Activated T-cell treated with anti-CD3 and anti-CD28 coated beads, Interleukin-2, amount 50 U/mL, for 48 hours (primary cell): ENCODE data around the gene SPINK1.
"Not testable (repeated sequence)": the region's sequence is repeated elsewhere in the genome, so short reads cannot be mapped to it uniquely, and the experiment has no call there.

Experiments used
- DNase-seq, 2 experiments: peaks; one replicate each; pipeline ENCODE4 v3.0.0-alpha.2; 2020

The SPINK1 gene

DNA sequence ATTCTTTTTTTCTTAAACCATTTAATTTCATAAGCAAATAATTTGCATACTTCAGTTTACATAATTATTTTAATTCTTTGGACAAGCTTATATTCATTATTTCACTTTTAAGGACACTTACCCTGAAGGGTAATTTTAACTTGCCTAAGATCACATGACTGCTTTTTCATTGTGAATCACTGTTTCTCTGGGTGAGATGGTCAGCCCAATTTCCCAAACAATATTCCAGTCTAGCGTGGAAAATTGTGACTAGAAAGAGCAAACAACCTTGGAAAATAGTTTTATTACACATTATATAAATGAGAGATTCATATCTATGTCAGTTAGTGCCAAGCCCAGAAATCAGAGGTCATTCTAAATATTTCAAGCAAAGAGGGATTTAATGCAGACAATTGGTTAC, 27.5 kb downstream of the SPINK1 start:
- no peak for DNase-seq

DNA sequence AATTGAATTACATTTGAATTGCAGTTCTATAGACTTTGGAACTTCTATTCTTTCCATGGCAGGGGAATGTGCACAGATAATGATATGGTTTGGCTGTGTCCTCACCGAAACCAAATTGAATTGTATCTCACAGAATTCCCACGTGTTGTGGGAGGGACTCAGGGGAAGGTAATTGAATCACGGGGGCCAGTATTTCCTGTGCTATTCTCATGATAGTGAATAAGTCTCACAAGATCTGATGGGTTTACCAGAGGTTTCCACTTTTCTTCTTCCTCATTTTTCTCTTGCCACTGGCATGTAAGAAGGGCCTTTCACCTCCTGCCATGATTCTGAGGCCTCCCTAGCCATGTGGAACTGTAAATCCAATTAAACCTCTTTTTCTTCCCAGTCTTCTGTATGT, 28.3 kb downstream of the SPINK1 start:
- not testable (repeated sequence) for DNase-seq

DNA sequence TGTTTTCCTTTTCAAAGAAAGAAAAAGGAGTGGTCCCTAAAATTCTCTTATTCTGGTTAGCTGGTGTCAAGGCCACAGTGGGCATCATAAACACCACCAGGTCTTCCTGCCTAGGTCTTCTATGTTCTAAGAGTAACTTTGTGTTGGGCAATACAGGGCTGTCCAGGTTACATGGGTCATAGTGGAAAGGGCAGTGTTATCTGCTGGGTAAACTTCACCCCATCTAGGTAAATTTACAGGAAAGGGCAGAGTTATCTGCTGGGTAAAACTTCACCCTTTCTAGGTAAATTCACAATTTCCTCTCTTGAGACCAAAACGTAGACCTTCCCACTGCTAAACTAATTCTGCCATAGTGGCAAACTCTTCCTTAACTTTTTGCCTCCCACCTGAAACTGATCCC, 30.0 kb downstream of the SPINK1 start:
- no peak for DNase-seq

DNA sequence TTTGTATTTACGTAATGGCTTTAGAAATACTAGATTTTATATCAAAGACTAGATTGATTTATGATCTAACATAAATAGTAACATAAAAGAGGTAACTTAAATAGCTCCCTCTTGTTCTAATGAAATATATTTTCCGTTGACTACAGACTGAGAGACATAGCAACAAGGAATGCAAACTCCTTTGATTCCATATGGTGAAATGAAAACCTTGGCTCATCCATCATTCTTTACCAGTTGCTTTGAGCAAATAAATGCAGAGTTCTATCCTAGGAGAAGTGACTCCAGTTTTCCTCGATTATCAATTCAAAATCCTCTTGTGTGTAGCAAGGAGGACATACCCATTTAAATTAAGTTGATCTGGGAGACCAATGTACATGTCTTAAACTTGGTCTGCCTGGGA, 31.0 kb downstream of the SPINK1 start:
- no peak for DNase-seq

DNA sequence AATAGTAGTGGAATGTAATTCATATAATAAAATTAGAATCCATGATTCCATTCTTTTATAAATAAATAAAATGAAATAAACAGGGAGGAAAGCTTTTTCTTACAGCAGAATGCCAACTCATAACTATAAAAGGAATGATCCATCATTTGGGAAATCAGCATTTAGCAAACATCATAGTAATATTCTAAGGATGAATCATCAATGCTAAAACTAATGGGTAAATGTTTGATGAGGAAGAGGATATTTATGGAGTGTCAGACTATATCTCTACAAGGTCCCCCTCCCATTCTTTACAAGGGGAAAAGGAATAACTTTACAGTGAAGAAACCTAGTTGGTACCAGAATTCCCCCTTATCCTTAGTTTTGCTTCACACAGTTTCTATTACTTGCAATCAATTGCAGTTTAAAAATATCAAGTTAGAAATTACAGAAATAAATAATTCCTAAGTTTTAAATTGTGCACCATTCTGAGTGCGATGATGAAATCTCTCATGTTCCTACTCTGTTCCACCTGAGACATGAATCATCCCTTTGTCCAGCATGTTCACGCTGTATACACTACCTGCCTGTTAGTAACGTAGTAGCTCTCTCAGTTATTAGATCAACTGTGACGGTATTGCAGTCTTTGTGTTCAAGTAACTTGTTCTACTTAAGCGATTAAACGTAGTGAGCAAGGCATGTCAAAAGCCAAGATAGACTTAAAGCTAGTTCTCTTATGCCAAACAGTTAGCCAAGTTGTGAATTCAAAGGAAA, 34.7 kb downstream of the SPINK1 start:
- DNase-seq = no peak

DNA sequence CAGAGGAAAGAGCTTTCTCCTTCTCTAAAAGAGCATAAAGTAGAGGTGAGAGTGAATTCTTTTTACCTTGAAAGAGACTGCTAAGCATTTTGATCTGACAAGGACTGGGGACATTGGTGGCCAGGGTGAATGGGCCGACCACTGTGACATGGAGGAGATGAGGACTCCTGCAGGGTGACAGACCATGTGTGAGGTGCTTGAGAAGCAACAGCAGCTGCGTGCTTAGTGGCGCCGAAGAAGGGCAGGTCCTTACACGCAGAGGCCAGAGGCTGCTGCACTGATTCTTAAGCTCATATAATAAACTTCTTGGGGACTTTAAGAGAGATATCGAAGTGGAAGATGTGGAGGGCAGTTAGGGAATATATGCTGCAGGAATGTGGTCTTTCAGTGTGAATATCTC, 40.3 kb downstream of the SPINK1 start:
- no peak for DNase-seq

DNA sequence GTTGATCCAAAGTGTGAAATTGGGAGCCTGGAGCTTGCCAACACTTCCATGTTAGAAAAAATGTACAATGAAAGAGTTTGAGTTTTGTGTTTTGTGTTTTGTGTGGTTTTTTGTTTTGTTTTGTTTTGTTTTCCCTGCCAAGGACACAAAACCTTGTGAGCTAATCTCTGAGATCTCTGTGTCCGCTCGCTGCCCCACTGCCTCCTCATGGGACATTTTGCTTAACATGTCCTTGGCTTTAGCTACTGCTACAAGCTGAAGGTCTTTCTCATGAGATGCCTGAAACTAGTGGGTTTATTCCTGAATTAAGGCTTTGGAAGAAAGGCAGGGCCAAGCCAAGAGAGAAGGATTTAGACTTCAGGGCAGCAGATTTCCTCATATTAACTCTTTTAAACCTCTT, 41.7 kb downstream of the SPINK1 start:
- DNase-seq = no peak

DNA sequence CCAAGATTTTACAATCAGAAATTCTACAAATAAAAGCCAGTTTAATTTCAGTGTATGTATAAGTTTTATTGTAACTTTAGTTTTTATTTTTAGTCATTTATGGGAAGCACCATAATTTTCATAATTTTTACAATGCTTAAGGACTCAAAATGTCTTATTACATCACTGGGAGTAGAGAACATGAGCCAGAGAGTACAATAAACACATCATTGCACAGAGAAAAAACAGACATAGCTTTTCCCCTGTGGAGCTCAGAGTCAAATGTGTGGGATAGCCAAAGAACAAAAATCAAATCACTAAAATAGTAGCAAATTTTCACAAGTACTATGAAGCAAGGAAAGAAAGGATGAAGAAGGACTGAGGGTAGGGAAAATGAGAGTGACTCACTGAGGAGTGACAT, 43.4 kb downstream of the SPINK1 start:
- no peak for DNase-seq

DNA sequence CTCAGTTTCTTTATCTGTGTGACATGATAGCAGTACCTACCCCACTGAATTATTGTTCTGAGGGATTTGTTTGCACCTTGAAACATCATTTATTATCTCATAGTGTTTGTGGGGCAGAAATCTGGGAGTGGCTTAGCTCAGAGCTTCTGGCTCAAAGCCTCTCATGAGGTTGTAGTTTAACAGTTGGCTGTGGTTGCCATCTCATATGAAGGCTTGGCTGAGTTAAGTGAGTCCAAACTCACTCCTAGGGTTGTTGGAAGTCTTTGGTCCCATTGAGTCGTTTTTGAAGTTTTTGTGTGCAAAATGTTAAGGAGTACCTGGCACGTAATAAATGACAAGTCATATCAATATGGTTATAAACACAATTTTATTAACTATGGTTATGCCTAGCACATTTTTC, 45.3 kb downstream of the SPINK1 start:
- no peak for DNase-seq

DNA sequence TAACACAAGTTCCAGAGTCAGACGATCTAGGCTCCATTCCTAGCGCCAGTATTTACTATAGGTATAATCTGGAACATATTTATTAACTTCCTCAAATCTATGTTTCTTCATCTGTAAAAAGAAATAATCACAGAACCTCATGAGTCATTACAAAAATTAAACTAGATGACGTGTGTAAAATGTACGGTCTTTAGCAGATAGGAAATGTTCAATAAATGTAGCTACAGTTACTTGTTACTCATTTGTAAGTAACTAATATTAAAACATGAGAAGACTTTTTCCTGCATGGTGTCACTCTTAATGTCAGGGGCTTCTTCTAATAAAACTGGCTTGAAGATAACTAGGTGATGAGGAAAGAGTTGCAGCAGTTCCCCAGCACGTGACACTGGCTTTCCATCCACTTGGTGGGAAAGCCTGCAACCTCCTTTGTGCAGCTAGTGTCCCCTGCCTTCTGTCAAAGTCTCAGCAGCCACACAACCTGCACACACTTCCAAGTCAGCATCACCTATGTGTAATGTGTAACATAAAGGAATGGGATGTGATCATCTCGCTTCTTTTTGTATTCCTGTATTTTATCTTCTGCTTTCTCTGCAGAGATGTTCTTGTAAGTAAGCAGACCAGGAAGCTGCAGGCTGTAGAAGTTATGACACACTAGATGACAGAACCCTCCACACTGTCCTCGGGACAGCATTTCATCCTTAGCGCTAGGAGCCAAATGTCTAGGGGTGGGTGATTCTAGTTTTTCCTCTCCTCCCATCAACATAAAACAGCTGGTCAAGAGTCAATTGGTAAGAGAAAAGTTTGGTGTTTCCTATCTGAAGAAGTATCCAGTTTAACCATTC, 47.1 kb downstream of the SPINK1 start:
- DNase-seq = no peak

DNA sequence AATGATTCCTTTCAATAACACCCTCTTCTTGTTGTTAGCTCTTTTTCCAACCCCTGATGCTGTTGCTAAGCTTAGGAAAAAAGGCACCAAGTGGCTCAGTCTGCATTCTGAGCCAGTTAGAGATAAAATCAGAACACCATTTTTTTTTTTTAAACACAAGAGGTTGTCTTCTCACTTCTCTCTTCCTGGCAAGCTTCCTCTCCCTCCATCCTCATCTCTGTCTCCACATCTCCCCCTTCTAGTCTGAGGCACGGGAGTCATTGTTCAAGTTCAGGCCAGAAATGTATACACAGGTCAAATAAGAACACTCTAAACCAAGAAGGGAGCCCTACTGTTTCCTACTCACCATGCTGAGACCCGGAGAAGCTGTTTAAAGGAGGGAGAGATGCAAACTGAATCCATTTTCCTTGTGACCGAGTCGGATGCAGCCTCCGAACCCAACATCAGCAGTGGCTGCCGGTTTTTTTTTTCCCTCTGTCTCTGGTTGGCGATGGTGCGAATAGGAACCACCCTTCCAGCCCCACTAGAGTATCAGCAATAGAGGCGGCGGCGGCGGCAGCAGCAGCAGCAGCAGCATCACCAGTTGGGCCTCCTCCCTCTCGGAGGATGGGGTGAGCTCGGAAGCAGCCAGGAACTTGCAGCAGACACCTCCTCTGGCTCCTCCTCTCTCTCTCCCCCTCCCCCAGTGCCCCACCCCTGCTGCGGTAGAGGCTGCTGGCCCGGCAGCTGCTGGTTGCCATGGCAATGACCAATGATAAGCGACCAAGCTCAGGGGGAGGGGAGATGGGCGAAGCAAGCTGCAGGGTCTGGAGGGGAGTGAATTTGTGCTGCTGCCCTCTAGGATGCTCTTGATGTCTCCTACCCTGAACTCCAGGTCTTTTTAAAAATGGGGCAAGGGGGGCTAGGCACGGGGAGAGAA, 49.1 kb downstream of the SPINK1 start, which contains the start of gene JAKMIP2:
Gene JAKMIP2, minus strand, starts transcription at position 619 of the 919 bp plus-strand sequence. CDS start 110,922 bp downstream, outside the sequence.
- peak; percentile 83 to 87 for DNase-seq

DNA sequence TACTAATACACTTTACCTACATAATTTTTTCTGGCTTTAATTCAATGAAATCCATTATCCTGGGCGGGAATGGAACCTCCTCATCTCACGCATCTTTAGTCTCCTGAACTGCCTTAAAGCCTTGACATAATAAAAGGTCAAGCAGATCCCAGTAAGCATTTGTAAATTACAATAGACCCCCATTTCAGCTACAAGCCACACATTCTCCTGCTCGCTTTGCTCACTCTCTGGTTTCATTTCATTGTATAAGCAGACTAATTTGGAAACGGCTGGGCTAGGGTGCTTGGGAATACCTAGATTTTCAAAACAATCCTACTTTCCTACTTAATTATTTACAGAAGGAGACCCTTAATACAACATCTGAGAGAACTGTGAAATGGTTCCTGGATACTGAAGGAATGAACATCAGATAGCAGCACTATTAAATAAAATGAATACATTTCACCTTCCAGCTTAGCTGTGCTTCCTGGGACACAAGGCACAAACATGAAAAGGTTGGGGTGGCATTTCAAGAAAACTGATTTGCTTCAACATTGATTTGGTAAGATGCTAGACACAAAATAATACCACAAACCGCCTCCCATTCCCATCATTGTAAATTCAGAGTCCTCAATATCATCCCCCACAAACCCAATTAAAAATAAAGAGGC, 50.4 kb downstream of the SPINK1 start:
- no peak for DNase-seq

DNA sequence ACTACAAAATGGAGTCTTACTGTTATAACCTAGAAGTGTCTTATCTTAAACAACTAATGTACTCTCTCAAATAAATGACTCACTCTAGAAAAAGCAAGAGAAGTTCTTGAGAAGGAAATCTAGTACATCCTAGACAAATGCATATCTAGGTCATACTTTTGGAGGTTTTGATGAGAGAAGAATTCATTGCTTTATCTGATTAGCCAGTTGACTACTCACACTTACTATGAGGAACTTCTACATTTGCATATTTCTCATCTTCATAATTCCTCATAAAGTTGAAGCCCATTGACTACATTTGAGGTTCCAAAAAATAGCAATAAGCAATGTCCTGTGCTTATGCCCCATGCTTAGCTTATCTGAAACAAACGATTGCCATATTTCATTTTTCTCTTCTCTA, 51.8 kb downstream of the SPINK1 start:
- DNase-seq = no peak

DNA sequence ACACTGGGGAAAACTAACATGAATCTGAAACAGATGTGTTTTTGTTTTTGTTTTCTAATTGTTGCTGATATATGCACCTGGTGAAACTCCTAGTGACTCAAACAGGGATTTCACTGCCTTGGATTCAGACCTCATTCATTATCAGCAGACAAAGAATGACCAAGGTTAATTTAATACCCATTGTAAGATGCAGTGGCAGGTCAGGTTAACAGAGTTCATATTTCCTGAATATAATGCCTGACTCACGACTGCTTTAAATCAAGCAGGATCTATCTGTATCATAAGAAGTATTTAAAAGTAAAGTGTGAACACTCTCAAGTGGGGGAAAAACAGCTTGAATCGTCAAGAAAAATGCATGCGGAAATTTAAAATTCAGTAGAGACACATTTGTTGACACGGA, 54.5 kb downstream of the SPINK1 start:
- no peak for DNase-seq
